ENCODE measurements around the gene NEURL3. TPM values are rescaled to one million over a fixed set of nuclear protein-coding genes. Genes with fewer than 3 reads are reported as not detected.

The NEURL3 gene
- total and polyA plus RNA-seq, 2 of the 8 experiments (the other 6 are each of a cell fraction or from before 2014, with no cell fraction given), result not detected

- TF ChIP-seq CHD7 (IDR thresholded peaks at IDR 0.05; ENCODE audit: insufficient replicate concordance, low read length), result no peak
- TF ChIP-seq HDAC6 (IDR thresholded peaks at IDR 0.05; ENCODE audit: low read depth, low read length), result no peak
- TF ChIP-seq ASH2L (IDR thresholded peaks at IDR 0.05; ENCODE audit: low read length), result no peak
Measured at GRCh38 chr2:96542357-96542977, 37.3 kb upstream of the NEURL3 start (continued).

All from H1 (cell line).